Activated T-cell treated with anti-CD3 and anti-CD28 coated beads for 4 hours (primary cell): Measurements from ENCODE around the gene NFATC3.

ENCODE experiments used
- DNase-seq: peaks from one replicate; pipeline ENCODE4 v3.0.0-alpha.2; 2020

The NFATC3 gene

GRCh38 chr16:68073902-68074760 is 11.0 kb upstream of the NFATC3 start:
- DNase-seq = no peak

GRCh38 chr16:68074850-68075555 is 10.2 kb upstream of the NFATC3 start:
- DNase-seq = no peak

- DNase-seq = no peak
Observed at GRCh38 chr16:68075980-68076379, 9.2 kb upstream of the NFATC3 start.

- DNase-seq = no peak
Observed at GRCh38 chr16:68076560-68076959, 8.6 kb upstream of the NFATC3 start.

- no peak for DNase-seq
Observed at GRCh38 chr16:68077866-68078700, 7.1 kb upstream of the NFATC3 start.

GRCh38 chr16:68078701-68079375 is 6.3 kb upstream of the NFATC3 start:
- no peak for DNase-seq

- DNase-seq = no peak
Observed at GRCh38 chr16:68079376-68079625, 5.9 kb upstream of the NFATC3 start.

- peak; percentile 66 for DNase-seq
Observed at GRCh38 chr16:68079626-68080344, 5.4 kb upstream of the NFATC3 start.

GRCh38 chr16:68081861-68082628 is 3.1 kb upstream of the NFATC3 start:
- DNase-seq = no peak

GRCh38 chr16:68082629-68083238 is 2.4 kb upstream of the NFATC3 start:
- no peak for DNase-seq

GRCh38 chr16:68083239-68083781 is 1.9 kb upstream of the NFATC3 start:
- no peak for DNase-seq

- no peak for DNase-seq
Observed at GRCh38 chr16:68083861-68084503, 1.2 kb upstream of the NFATC3 start.

- peak; percentile 67 for DNase-seq
Observed at GRCh38 chr16:68084504-68085258, 489 bp upstream of the NFATC3 start.

- no peak for DNase-seq
Observed at GRCh38 chr16:68086336-68086841, 1.2 kb downstream of the NFATC3 start.

GRCh38 chr16:68086860-68087268 is 1.7 kb downstream of the NFATC3 start:
- no peak for DNase-seq

GRCh38 chr16:68087688-68088087 is 2.5 kb downstream of the NFATC3 start:
- no peak for DNase-seq

- DNase-seq = no peak
Observed at GRCh38 chr16:68088130-68088972, 3.2 kb downstream of the NFATC3 start.

- DNase-seq = no peak
Observed at GRCh38 chr16:68089067-68089466, 3.9 kb downstream of the NFATC3 start.
